ENCODE results near the gene POLD3.
A peak's percentile ranks its signal among the peaks of the same experiment; 100 is the strongest.

POLD3 gene

GRCh38 chr11:74572349-74572748 lies 20.0 kb upstream of the POLD3 start:
- no peak overlapping the region for H3K4me3 ChIP-seq (ENCODE audit: low read depth, low read length)
- no peak for DNase-seq (ENCODE audit: low read depth)
- no peak for TF ChIP-seq CTCF (IDR thresholded peaks at IDR 0.05; ENCODE audit: low read depth, low read length, missing control alignments)
- in situ Hi-C loops (cut with HindIII; ENCODE audit: low sequenced_read_pairs): loop anchor here (10.0 kb wide), 1 partner anchor 98 kb away; no protein-coding TSS in a partner anchor

GRCh38 chr11:74574563-74574962 lies 17.8 kb upstream of the POLD3 start:
- TF ChIP-seq CTCF (IDR thresholded peaks at IDR 0.05; ENCODE audit: low read depth, low read length, missing control alignments): no peak
- no peak for DNase-seq (ENCODE audit: low read depth)
- in situ Hi-C loops (cut with HindIII; ENCODE audit: low sequenced_read_pairs): loop anchor here (10.0 kb wide), 1 partner anchor 100 kb away; no protein-coding TSS in a partner anchor
- H3K4me3 ChIP-seq (ENCODE audit: low read depth, low read length): no peak overlapping the region

- no peak overlapping the region for H3K4me3 ChIP-seq (ENCODE audit: low read depth, low read length)
- TF ChIP-seq CTCF (IDR thresholded peaks at IDR 0.05; ENCODE audit: low read depth, low read length, missing control alignments): no peak
- no peak for DNase-seq (ENCODE audit: low read depth)
- in situ Hi-C loops (cut with HindIII; ENCODE audit: low sequenced_read_pairs): loop anchor here (10.0 kb wide), 1 partner anchor 101 kb away; no protein-coding TSS in a partner anchor
Observed at GRCh38 chr11:74575999-74576398, 16.4 kb upstream of the POLD3 start.

- no peak for DNase-seq (ENCODE audit: low read depth)
- in situ Hi-C loops (cut with HindIII; ENCODE audit: low sequenced_read_pairs): loop anchor here (10.0 kb wide), 1 partner anchor 102 kb away; no protein-coding TSS in a partner anchor
- no peak for TF ChIP-seq CTCF (IDR thresholded peaks at IDR 0.05; ENCODE audit: low read depth, low read length, missing control alignments)
- H3K4me3 ChIP-seq (ENCODE audit: low read depth, low read length): no peak overlapping the region
Observed at GRCh38 chr11:74577181-74577580, 15.2 kb upstream of the POLD3 start.

GRCh38 chr11:74577624-74578396 lies 14.6 kb upstream of the POLD3 start:
- no peak overlapping the region for H3K4me3 ChIP-seq (ENCODE audit: low read depth, low read length)
- DNase-seq (ENCODE audit: low read depth): peak; percentile 6
- TF ChIP-seq CTCF (IDR thresholded peaks at IDR 0.05; ENCODE audit: low read depth, low read length, missing control alignments): no peak
- in situ Hi-C loops (cut with HindIII; ENCODE audit: low sequenced_read_pairs): loop anchor here (10.0 kb wide), 1 partner anchor 103 kb away; no protein-coding TSS in a partner anchor

- DNase-seq (ENCODE audit: low read depth): no peak
- in situ Hi-C loops (cut with HindIII; ENCODE audit: low sequenced_read_pairs): loop anchor here (10.0 kb wide), 1 partner anchor 105 kb away; no protein-coding TSS in a partner anchor
- no peak overlapping the region for H3K4me3 ChIP-seq (ENCODE audit: low read depth, low read length)
- no peak for TF ChIP-seq CTCF (IDR thresholded peaks at IDR 0.05; ENCODE audit: low read depth, low read length, missing control alignments)
Observed at GRCh38 chr11:74579577-74580270, 12.7 kb upstream of the POLD3 start.

Data from astrocyte of the cerebellum (primary cell).